ENCODE data around the gene RALGPS1.

The RALGPS1 gene

GRCh38 chr9:127021664-127022363, 107.2 kb downstream of the RALGPS1 start:
- peak; percentile 64 for DNase-seq (ENCODE audit: low read depth)

- DNase-seq (ENCODE audit: low read depth) = peak; percentile 3
Observed at GRCh38 chr9:127022913-127023660, 108.5 kb downstream of the RALGPS1 start.

GRCh38 chr9:127025042-127025441, 110.5 kb downstream of the RALGPS1 start:
- no peak for DNase-seq (ENCODE audit: low read depth)

GRCh38 chr9:127027694-127028093, 113.1 kb downstream of the RALGPS1 start:
- DNase-seq (ENCODE audit: low read depth) = no peak

- DNase-seq (ENCODE audit: low read depth) = no peak
Observed at GRCh38 chr9:127029548-127029947, 115.0 kb downstream of the RALGPS1 start.

GRCh38 chr9:127030814-127031740, 116.5 kb downstream of the RALGPS1 start:
- no peak for DNase-seq (ENCODE audit: low read depth)

- DNase-seq (ENCODE audit: low read depth) = no peak
Observed at GRCh38 chr9:127032256-127032655, 117.7 kb downstream of the RALGPS1 start.

GRCh38 chr9:127033061-127033460, 118.5 kb downstream of the RALGPS1 start:
- DNase-seq (ENCODE audit: low read depth) = no peak

- DNase-seq (ENCODE audit: low read depth) = peak; percentile 33
Observed at GRCh38 chr9:127033789-127034188, 119.2 kb downstream of the RALGPS1 start.

GRCh38 chr9:127034691-127035090, 120.1 kb downstream of the RALGPS1 start:
- no peak for DNase-seq (ENCODE audit: low read depth)

GRCh38 chr9:127035423-127035822, 120.8 kb downstream of the RALGPS1 start:
- DNase-seq (ENCODE audit: low read depth) = no peak

- no peak for DNase-seq (ENCODE audit: low read depth)
Observed at GRCh38 chr9:127035948-127036347, 121.4 kb downstream of the RALGPS1 start.

GRCh38 chr9:127036437-127036836, 121.9 kb downstream of the RALGPS1 start:
- DNase-seq (ENCODE audit: low read depth) = no peak

- no peak for DNase-seq (ENCODE audit: low read depth)
Observed at GRCh38 chr9:127038531-127038930, 123.9 kb downstream of the RALGPS1 start.

- DNase-seq (ENCODE audit: low read depth) = no peak
Observed at GRCh38 chr9:127039492-127039891, 124.9 kb downstream of the RALGPS1 start.

- no peak for DNase-seq (ENCODE audit: low read depth)
Observed at GRCh38 chr9:127045148-127045547, 130.6 kb downstream of the RALGPS1 start.

- no peak for DNase-seq (ENCODE audit: low read depth)
Observed at GRCh38 chr9:127047971-127048370, 133.4 kb downstream of the RALGPS1 start.

- peak; percentile 89 for DNase-seq (ENCODE audit: low read depth)
Observed at GRCh38 chr9:127049044-127049443, 134.5 kb downstream of the RALGPS1 start.

- DNase-seq (ENCODE audit: low read depth) = no peak
Observed at GRCh38 chr9:127049581-127049980, 135.0 kb downstream of the RALGPS1 start.

GRCh38 chr9:127050152-127050551, 135.6 kb downstream of the RALGPS1 start:
- no peak for DNase-seq (ENCODE audit: low read depth)

GRCh38 chr9:127050591-127051001, 136.0 kb downstream of the RALGPS1 start:
- no peak for DNase-seq (ENCODE audit: low read depth)

- no peak for DNase-seq (ENCODE audit: low read depth)
Observed at GRCh38 chr9:127051881-127052595, 137.5 kb downstream of the RALGPS1 start.

All from amniotic epithelial cell (primary cell).